ENCODE measurements around the gene KCTD1.

- TF ChIP-seq EP300 (IDR thresholded peaks at IDR 0.05) (no peak), CTCF (IDR thresholded peaks at IDR 0.05) (no peak)
Measured at GRCh38 chr18:26584745-26585144, 36.4 kb upstream of the KCTD1 start.
